SIG-M5 treated with dmso at 0.1 percent for 504 hours (cell line): ENCODE measurements around the gene TACC2.

Experiments used
- DNase-seq: peaks from one replicate; lab custom pipeline; 2025; ENCODE audit not compliant: unreplicated experiment; lab: John Stamatoyannopoulos, UW

The TACC2 gene

GRCh38 chr10:122243550-122243949, 254.6 kb downstream of the TACC2 start:
- no peak for DNase-seq

- DNase-seq, result no peak
These were observed 255.3 kb downstream of the TACC2 start for GRCh38 chr10:122244001-122244975.

GRCh38 chr10:122245136-122245535, 256.2 kb downstream of the TACC2 start:
- no peak for DNase-seq

DNA sequence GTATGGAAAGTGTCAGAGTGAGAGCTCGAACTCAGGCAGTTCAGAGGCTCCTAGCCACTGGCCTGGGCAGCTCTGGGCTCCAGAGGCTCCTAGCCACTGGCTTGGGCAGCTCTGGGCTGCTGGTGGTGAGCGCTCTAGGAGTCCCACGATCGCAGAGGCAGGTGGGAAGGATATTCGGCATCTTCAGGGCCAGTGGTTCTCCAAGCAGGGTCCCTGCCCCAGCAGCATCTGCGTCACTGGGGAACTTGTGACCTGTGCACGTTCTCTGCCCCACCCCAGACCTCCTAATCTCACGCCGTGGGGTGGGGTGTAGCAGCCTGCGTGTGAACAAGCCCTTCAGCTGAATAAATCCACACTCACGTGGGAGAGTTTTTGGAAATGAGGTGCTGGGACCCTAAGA, 256.9 kb downstream of the TACC2 start:
- DNase-seq, result no peak

GRCh38 chr10:122246830-122247520, 258.0 kb downstream of the TACC2 start:
- no peak for DNase-seq

- no peak for DNase-seq
These were observed 259.7 kb downstream of the TACC2 start for GRCh38 chr10:122248356-122249302.

DNA sequence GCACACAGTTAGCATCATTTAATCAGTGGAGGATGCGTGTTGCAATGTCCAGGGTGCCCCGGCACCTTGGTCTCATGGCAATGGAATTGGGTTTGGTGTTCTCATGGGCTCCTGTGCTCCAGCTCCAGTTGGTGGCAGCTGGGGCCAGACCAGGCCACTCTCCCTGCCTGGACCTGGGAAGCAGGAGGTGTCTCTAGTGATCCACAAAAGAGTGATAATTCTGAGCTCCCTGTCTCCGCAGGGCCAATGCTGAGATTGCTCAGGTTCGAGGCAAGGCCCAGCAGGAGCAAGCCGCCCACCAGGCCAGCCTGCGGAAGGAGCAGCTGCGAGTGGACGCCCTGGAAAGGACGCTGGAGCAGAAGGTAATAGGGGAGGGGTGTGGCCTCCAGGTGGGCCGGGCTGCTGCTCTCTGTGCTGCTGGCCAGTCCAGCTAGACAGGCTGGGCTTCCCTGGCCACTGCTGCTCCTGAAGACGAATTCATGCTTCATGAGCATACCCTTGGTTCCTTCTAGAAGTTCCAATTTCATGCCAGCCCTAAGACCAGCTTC, 260.4 kb downstream of the TACC2 start:
- DNase-seq, result no peak

- DNase-seq, result no peak
These were observed 261.2 kb downstream of the TACC2 start for GRCh38 chr10:122249991-122250750.

- DNase-seq, result no peak
These were observed 262.7 kb downstream of the TACC2 start for GRCh38 chr10:122251459-122252255.

GRCh38 chr10:122252805-122253204, 263.8 kb downstream of the TACC2 start:
- DNase-seq, result no peak

DNA sequence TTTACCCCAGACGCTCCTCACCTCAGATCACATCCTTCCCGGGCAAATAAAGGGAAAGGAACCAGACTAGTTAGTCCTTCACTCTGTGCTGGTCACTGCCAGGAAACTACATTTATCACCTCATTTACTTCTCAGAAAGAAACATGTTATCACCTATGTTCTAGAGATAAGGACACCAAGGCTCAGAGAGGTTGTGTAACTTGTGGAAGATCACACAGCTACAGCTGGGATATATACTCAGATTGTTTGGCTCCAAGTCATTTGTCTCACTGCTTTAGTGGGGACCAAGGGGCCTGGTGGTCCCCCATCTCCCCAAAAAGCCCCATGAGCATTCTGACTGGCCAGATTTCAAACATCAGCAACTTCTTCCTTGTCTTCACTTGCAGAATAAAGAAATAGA, 264.6 kb downstream of the TACC2 start:
- no peak for DNase-seq

GRCh38 chr10:122254831-122255230, 265.9 kb downstream of the TACC2 start:
- DNase-seq, result no peak

GRCh38 chr10:122255509-122256301, 266.7 kb downstream of the TACC2 start:
- no peak for DNase-seq

- DNase-seq, result no peak
These were observed 268.1 kb downstream of the TACC2 start for GRCh38 chr10:122257041-122257440.

DNA sequence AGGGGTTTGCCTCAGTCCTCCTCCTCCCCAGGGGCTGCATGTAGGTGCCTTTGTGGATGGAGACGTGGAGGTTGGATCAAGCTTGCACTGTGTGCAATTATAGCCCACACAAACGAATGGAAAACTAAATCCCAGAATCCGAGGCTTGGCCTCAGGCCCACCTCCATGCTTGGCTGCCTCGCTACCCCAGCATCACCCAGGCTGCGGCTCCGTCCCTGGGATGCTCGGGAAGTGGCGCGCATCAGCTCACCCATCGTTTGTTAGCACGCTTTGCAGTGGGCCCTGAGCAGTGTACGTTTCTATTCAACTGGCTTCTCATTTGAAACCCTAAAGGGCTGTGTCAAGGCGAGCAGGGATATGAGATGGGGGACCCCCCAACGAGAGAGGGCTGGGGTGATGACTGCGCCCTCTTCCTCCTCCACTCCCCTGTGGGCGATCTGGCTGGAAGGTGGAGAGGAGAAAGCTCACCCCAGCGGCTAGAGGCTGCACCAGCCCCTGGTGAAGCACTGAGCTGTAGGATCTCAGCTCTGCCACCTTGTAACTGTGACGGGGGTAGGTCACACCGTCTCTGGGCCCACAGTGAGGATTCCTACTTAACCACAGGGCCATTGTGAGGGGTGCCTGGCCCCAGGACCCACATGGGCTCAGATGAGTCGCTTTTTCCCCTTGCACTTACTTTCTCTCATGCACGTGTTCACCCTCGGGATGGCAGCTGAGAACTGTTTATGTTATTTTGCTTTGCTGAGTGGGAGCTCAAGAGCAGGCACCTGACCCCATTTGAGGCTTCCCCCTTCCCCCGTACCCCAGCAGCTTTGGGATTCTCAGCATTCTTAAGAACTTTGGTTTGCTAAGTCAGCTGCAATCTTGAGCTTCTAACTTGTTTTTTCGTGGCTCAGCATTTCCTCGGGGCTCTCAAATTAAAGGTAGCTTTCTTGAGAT, 269.4 kb downstream of the TACC2 start:
- DNase-seq, result no peak

- DNase-seq, result no peak
These were observed 270.1 kb downstream of the TACC2 start for GRCh38 chr10:122259075-122259466.

GRCh38 chr10:122261584-122261983, 272.6 kb downstream of the TACC2 start:
- no peak for DNase-seq
